SK-N-SH (cell line): ENCODE data around the gene DNASE2B.

Experiments used
- EZH2phosphoT487 ChIP-seq: fragments of 200-600 bp; sonication (generic); IDR thresholded peaks from 2 replicates; pipeline ENCODE4 v1.6.1; 2017; ENCODE audit warnings: low read depth, mixed run types, mild to moderate bottlenecking, antibody characterized with exemption, moderate library complexity, borderline replicate concordance
- GABPA ChIP-seq: IDR thresholded peaks from 2 replicates; pipeline ENCODE4 v1.4.0; 2012; ENCODE audit warnings: low read depth, mild to moderate bottlenecking
- POLR2AphosphoS5 ChIP-seq: IDR thresholded peaks from 2 replicates; pipeline ENCODE4 v1.6.1; 2012; ENCODE audit warnings: low read depth, low read length
- RXRA ChIP-seq: IDR thresholded peaks from 2 replicates; pipeline ENCODE4 v1.4.0; 2012; ENCODE audit warnings: low read depth, mild to moderate bottlenecking, borderline replicate concordance

DNA sequence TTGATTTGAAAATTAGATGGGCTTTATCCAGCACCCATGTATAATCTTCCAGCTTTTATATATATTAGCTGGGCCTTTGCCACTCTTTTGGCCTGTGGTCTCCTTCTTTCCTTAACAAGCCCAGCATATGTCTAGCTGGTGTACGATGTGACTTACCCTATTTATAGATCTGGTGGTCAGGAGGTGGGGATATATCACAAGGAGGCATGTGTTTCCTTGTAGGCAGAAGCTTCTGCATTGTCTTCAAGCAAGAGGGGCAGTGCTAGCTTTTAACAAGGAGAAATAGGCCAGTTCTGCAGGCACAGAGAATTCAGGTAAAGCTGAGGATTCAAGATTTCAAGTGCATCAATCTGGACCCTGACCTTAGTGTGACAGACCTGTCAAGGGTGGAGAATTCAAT lies 38.0 kb upstream of the DNASE2B start:
- TF ChIP-seq RXRA (no peak), GABPA (no peak), EZH2phosphoT487 (no peak), POLR2AphosphoS5 (no peak)
